Uterus (tissue), 4 donors: ENCODE measurements around the gene FOXS1. TPM values are rescaled to one million over a fixed set of nuclear protein-coding genes. Genes with fewer than 3 reads are reported as not detected.

Source experiments
- DNase-seq, 2 donors: peaks; one replicate each; pipeline ENCODE4 v3.0.0-alpha.2; 2019 to 2020
- H3K27ac ChIP-seq, 2 donors: fragments of 200-600 bp; sonication (generic); 1 replicate in 1 of 2; 2 replicates in 1 of 2; pipeline ENCODE4 v1.5.1; 2016 to 2018
- H3K27me3 ChIP-seq, 2 donors: fragments of 200-600 bp; sonication (generic); one replicate each; pipeline ENCODE4 v1.5.1; 2018 to 2019; ENCODE audit warnings: control low read depth in 1 of 2
- H3K36me3 ChIP-seq, 2 donors: fragments of 200-600 bp; sonication (generic); one replicate each; pipeline ENCODE4 v1.5.1; 2019; ENCODE audit warnings: control low read depth in 1 of 2
- H3K4me1 ChIP-seq, 2 donors: fragments of 200-600 bp; sonication (generic); one replicate each; pipeline ENCODE4 v1.5.1; 2018 to 2019; ENCODE audit warnings: control low read depth in 1 of 2
- H3K4me3 ChIP-seq, 2 donors: fragments of 200-600 bp; sonication (generic); 1 replicate in 1 of 2; 2 replicates in 1 of 2; pipeline ENCODE4 v1.5.1; 2018 to 2019; ENCODE audit warnings: mild to moderate bottlenecking in 1 of 2
- H3K9me3 ChIP-seq, 2 donors: fragments of 200-600 bp; sonication (generic); one replicate each; pipeline ENCODE4 v1.5.1; 2019; ENCODE audit warnings: control low read depth in 1 of 2
- POLR2A ChIP-seq, 2 donors: fragments of 450-650 bp; IDR thresholded peaks; one replicate each; pipeline ENCODE4 v1.6.1; 2016; ENCODE audit warnings: antibody characterized with exemption in 2 of 2, mild to moderate bottlenecking in 1 of 2, moderate library complexity in 1 of 2
- intact Hi-C: fragments of 100-400 bp; cut with DNase I; formaldehyde crosslinking; loops from one replicate; pipeline ENCODE4 v1.15.1; 2023; ENCODE audit warnings: low total_unique reads
- total RNA-seq, 4 donors: library from RNA; depleted of rRNA in 3 of 4; stranded (reverse); fragments of >200 nt in 3 of 4; gene quantifications; one replicate each; pipeline versions ENCODE4 v1.1.0 to v1.2.4, GENCODE V29; 2014 to 2023
- TF ChIP-seq, protein P1 (sequence below), 4 experiments: fragments of 200-600 bp in 2 of 4; fragments of 450-650 bp in 2 of 4; sonication (generic) in 2 of 4; IDR thresholded peaks; one replicate each; pipeline ENCODE4 v1.5.1; 2016 to 2019; ENCODE audit warnings: antibody characterized with exemption in 4 of 4, mild to moderate bottlenecking in 2 of 4, moderate library complexity in 1 of 4
- donor health status: DM: yes; HTN: yes; CAD: no.

FOXS1 gene
- total RNA-seq, 4 donors from 2014 or later = 5.4 to 6.2 TPM; not detected in 2

DNA sequence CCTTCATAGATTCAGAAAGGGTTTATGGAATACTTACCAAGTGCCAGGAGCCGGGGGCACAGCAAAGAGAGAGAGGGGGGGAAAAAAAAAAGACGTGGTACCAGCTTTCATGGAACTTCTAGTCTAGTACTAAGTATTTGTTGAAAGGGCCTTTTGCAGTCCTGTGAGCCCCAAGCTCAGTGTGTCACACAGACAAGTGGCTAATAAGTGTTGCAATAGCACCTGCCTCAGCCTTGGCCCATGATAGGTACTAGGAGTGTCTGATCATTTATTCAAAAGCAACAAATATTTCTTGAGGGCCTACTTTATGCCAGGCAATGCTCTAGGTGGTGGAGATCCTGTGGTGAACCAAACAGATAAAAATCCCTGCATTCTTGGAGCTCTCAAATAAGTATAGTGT, 18.3 kb downstream of the FOXS1 start:
- intact Hi-C loops = no loop called here
- TF ChIP-seq POLR2A (IDR thresholded peaks at IDR 0.05) = no peak
- TF ChIP-seq, protein P1, sequence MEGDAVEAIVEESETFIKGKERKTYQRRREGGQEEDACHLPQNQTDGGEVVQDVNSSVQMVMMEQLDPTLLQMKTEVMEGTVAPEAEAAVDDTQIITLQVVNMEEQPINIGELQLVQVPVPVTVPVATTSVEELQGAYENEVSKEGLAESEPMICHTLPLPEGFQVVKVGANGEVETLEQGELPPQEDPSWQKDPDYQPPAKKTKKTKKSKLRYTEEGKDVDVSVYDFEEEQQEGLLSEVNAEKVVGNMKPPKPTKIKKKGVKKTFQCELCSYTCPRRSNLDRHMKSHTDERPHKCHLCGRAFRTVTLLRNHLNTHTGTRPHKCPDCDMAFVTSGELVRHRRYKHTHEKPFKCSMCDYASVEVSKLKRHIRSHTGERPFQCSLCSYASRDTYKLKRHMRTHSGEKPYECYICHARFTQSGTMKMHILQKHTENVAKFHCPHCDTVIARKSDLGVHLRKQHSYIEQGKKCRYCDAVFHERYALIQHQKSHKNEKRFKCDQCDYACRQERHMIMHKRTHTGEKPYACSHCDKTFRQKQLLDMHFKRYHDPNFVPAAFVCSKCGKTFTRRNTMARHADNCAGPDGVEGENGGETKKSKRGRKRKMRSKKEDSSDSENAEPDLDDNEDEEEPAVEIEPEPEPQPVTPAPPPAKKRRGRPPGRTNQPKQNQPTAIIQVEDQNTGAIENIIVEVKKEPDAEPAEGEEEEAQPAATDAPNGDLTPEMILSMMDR (IDR thresholded peaks at IDR 0.05) = no peak
- H3K4me1 ChIP-seq = no peaks in the 10 kb centered on the region
- no peak overlapping the region for H3K27ac ChIP-seq
- H3K9me3 ChIP-seq = no peaks in the 10 kb centered on the region
- H3K36me3 ChIP-seq = no peaks in the 10 kb centered on the region
- no peaks in the 10 kb centered on the region for H3K27me3 ChIP-seq
- no peak overlapping the region for H3K4me3 ChIP-seq
- no peak for DNase-seq

DNA sequence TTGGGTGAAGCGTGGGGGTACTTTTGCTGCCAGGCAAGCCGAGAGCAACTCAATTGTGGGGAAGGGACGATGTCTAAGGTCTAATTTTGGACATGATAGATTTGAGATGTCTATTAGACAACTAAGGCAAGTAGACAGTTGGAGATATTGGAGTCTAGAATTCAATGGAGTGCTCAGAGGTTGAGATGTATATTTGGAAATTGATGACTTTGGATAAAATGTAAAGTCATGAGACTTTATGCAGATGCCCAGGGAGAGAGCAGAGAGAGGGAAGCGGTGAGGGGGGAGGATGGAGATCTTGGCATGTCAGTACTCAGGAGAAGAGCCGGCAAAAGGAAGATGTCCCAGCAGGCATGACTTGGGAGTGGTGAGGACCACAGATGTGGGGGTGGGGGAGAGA, 19.3 kb downstream of the FOXS1 start:
- no peaks in the 10 kb centered on the region for H3K4me1 ChIP-seq
- H3K27me3 ChIP-seq = no peaks in the 10 kb centered on the region
- intact Hi-C loops = no loop called here
- no peak overlapping the region for H3K4me3 ChIP-seq
- no peak for DNase-seq
- TF ChIP-seq, protein P1 (IDR thresholded peaks at IDR 0.05) = no peak
- no peak for TF ChIP-seq POLR2A (IDR thresholded peaks at IDR 0.05)
- no peak overlapping the region for H3K27ac ChIP-seq
- no peaks in the 10 kb centered on the region for H3K36me3 ChIP-seq
- H3K9me3 ChIP-seq = no peaks in the 10 kb centered on the region

DNA sequence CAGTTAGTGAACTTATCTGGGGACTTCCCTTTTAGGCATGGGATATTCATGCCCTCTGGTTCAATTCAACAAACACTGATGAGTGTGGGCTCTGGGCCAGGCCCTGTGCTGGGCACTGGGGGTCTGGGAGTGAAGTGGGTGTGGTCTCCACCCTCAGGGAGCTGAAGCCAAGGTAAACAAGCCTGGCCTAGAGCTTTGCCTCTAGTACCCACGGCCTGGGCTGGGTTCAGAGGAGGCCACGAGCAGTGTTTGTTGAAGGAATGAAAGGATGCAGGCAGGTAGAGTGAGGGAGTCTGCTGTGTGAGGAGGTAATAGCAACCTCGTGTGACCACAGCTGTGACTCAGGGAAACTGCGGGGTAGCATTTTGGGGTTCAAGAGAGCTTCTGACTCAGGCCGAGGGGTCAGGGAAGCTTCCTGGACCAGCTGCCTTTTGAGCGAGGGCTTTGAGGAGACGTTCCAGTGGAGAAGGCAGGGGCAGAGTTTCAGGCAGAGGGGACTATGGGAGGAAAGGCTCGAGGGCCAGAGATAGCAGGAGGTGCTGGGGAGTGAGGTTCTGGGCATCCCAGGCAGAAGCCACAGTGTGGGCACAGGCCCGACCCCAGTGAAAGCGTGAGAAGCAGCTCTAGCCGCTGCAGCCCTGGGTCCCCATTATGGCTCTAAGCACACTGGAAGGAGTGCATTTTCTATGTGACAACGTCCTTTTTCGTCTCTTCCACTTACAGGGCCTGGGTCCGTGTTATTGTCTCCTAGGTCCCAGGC, 20.7 kb downstream of the FOXS1 start:
- DNase-seq = no peak
- H3K27ac ChIP-seq = no peak overlapping the region
- no peak for TF ChIP-seq POLR2A (IDR thresholded peaks at IDR 0.05)
- TF ChIP-seq, protein P1 (IDR thresholded peaks at IDR 0.05) = no peak
- no peaks in the 10 kb centered on the region for H3K9me3 ChIP-seq
- H3K4me1 ChIP-seq = no peaks in the 10 kb centered on the region
- no peaks in the 10 kb centered on the region for H3K36me3 ChIP-seq
- intact Hi-C loops = loop anchor here (5.0 kb wide), 2 partner anchors 208 to 268 kb away; no protein-coding TSS in a partner anchor
- H3K27me3 ChIP-seq = no peaks in the 10 kb centered on the region
- no peak overlapping the region for H3K4me3 ChIP-seq

DNA sequence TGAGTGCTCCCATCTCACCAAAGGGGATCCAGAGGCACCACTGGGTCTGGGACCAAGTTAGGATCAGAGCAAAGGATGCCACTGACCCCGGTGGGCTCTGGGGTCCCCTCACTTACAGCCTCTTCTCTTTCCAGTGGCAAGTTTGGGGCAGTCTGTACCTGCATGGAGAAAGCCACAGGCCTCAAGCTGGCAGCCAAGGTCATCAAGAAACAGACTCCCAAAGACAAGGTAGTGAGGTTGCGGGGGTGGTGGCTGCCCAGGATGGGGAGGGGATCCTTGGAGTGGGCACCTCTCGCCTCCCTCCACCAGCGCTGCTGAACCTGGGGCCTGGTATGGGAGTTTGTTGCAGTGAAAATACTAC, 21.3 kb downstream of the FOXS1 start:
- intact Hi-C loops = loop anchor here (5.0 kb wide), 2 partner anchors 208 to 268 kb away; no protein-coding TSS in a partner anchor
- no peaks in the 10 kb centered on the region for H3K9me3 ChIP-seq
- no peak for DNase-seq
- TF ChIP-seq POLR2A (IDR thresholded peaks at IDR 0.05) = no peak
- TF ChIP-seq, protein P1 (IDR thresholded peaks at IDR 0.05) = no peak
- no peaks in the 10 kb centered on the region for H3K36me3 ChIP-seq
- no peaks in the 10 kb centered on the region for H3K27me3 ChIP-seq
- H3K4me3 ChIP-seq = no peak overlapping the region
- H3K4me1 ChIP-seq = no peaks in the 10 kb centered on the region
- H3K27ac ChIP-seq = no peak overlapping the region

DNA sequence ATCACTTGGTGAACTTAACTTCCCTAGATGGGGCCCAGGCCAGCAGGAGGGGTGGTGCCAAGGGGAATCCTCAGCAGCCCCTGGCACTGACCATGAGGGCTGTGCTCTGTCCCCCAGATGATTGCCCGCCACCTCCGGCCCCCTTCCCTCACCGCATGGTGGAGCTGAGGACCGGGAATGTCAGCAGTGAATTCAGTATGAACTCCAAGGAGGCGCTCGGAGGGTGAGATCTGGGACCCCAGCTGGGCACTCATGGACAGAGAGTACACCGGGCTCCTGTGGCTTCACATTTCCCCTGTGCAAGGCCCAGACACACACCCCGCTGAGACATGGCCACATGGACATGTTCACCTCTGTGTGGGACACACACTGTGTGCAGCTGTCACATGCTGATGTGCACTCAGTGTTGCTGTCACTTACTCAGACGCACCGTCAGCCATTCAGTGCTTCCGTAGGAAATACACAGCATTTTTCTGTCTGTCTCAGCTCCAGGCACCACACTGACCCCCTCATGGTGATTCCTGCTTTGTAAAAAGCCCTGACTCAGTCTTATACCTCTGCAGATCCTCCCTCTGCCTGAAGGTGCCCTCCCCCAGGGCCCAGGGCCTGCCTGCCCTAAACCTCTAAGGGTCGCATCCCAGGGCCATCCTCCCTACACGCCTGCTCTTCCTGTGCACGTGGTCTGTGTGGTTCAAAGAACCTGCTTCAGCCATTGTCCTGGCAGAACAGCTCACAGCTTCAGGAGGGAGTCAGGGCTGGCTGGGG, 21.9 kb downstream of the FOXS1 start:
- H3K9me3 ChIP-seq = no peaks in the 10 kb centered on the region
- H3K27ac ChIP-seq = no peak overlapping the region
- no peak for DNase-seq
- intact Hi-C loops = loop anchor here (5.0 kb wide), 2 partner anchors 209 to 269 kb away; no protein-coding TSS in a partner anchor
- H3K36me3 ChIP-seq = no peaks in the 10 kb centered on the region
- H3K4me1 ChIP-seq = no peaks in the 10 kb centered on the region
- no peaks in the 10 kb centered on the region for H3K27me3 ChIP-seq
- no peak overlapping the region for H3K4me3 ChIP-seq
- TF ChIP-seq, protein P1 (IDR thresholded peaks at IDR 0.05) = no peak
- no peak for TF ChIP-seq POLR2A (IDR thresholded peaks at IDR 0.05)
